H1 (cell line): Measurements from ENCODE around the gene HADHB. TPM values are rescaled to one million over a fixed set of nuclear protein-coding genes. Genes with fewer than 3 reads are reported as not detected.

ENCODE experiments used
- CTCF ChIA-PET: fragments of 300-600 bp; sonication (Branson Sonifier 250); formaldehyde crosslinking; loops from one replicate; lab custom pipeline; 2021; ENCODE audit not compliant: partially characterized antibody; lab: Charles Lee
- POLR2A ChIA-PET: fragments of 300-600 bp; sonication (Branson Sonifier 250); formaldehyde crosslinking; loops from one replicate; lab custom pipeline; 2021; ENCODE audit warnings: inconsistent platforms; ENCODE audit not compliant: partially characterized antibody; lab: Charles Lee
- DNase-seq, 2 experiments: peaks; one replicate each; pipeline versions ENCODE4 v3.0.0 to v3.0.0-alpha.2; 2010 to 2022; ENCODE audit warnings: low spot score in 2 of 2, low read depth in 1 of 2, mixed read lengths in 1 of 2
- FAIRE-seq: peaks from 2 replicates; lab custom pipeline; 2011; peaks lifted over from hg19 to GRCh38; lab: Jason Lieb, UNC
- H2AFZ ChIP-seq: 2 replicates; pipeline ENCODE4 v1.8.1; 2012; ENCODE audit warnings: low read length, inconsistent platforms
- H2AK5ac ChIP-seq: 2 replicates; pipeline ENCODE4 v1.6.1; 2013; ENCODE audit warnings: low read depth, low read length
- H2BK120ac ChIP-seq: replicated peaks from 2 replicates; pipeline ENCODE3; 2013; ENCODE audit warnings: low read depth, low read length, inconsistent platforms
- H2BK12ac ChIP-seq: 2 replicates; pipeline ENCODE4 v1.6.1; 2013; ENCODE audit warnings: low read depth, low read length
- H2BK15ac ChIP-seq: 2 replicates; pipeline ENCODE4 v1.6.1; 2013; ENCODE audit warnings: low read length
- H2BK20ac ChIP-seq: 2 replicates; pipeline ENCODE4 v1.6.1; 2013; ENCODE audit warnings: low read length
- H2BK5ac ChIP-seq: 2 replicates; pipeline ENCODE4 v1.6.1; 2013; ENCODE audit warnings: low read depth, low read length
- H3K14ac ChIP-seq: 2 replicates; pipeline ENCODE4 v1.6.1; 2013; ENCODE audit warnings: inconsistent platforms; ENCODE audit not compliant: insufficient read length
- H3K18ac ChIP-seq: 2 replicates; pipeline ENCODE4 v1.6.1; 2013; ENCODE audit warnings: low read length; ENCODE audit errors: extremely low read depth
- H3K23ac ChIP-seq: 2 replicates; pipeline ENCODE4 v1.6.1; 2013; ENCODE audit warnings: inconsistent platforms; ENCODE audit not compliant: insufficient read length
- H3K23me2 ChIP-seq: 2 replicates; pipeline ENCODE4 v1.6.1; 2013; ENCODE audit warnings: low read depth, low read length
- H3K27ac ChIP-seq: 2 replicates; pipeline ENCODE4 v1.6.1; 2011; ENCODE audit warnings: low read depth, low read length, inconsistent platforms
- H3K27me3 ChIP-seq, 4 experiments: replicated peaks in 1 of 4; 1 replicate in 1 of 4; 2 replicates in 3 of 4; pipeline versions ENCODE4 v1.6.1 to v1.8.1; 2011 to 2013; ENCODE audit warnings: low read length in 3 of 4, mild to moderate bottlenecking in 3 of 4, inconsistent platforms in 2 of 4, mixed read lengths in 2 of 4, moderate library complexity in 1 of 4; ENCODE audit not compliant: control insufficient read depth in 3 of 4, insufficient read depth in 3 of 4; ENCODE audit errors: extremely low read depth in 1 of 4
- H3K36me3 ChIP-seq, 4 experiments: 2 replicates each; pipeline versions ENCODE4 v1.6.1 to v1.8.1; 2011 to 2013; ENCODE audit warnings: mild to moderate bottlenecking in 4 of 4, low read length in 3 of 4, moderate library complexity in 2 of 4, control low read depth in 1 of 4, inconsistent platforms in 1 of 4; ENCODE audit not compliant: insufficient read depth in 4 of 4, control insufficient read depth in 2 of 4
- H3K4ac ChIP-seq: replicated peaks from 2 replicates; pipeline ENCODE3; 2013; ENCODE audit warnings: low read length, low read depth, mixed read lengths, inconsistent platforms; ENCODE audit not compliant: insufficient read length
- H3K4me1 ChIP-seq, 4 experiments: replicated peaks in 1 of 4; 1 replicate in 1 of 4; 2 replicates in 3 of 4; pipeline versions ENCODE4 v1.6.1 to v1.8.1; 2011 to 2013; ENCODE audit warnings: low read length in 3 of 4, inconsistent platforms in 2 of 4, mixed read lengths in 1 of 4; ENCODE audit not compliant: insufficient read depth in 4 of 4, control insufficient read depth in 3 of 4
- H3K4me2 ChIP-seq, 2 experiments: 2 replicates each; pipeline versions ENCODE4 v1.6.1 to v1.8.1; 2011 to 2013; ENCODE audit warnings: low read depth in 2 of 2, low read length in 2 of 2, control low read depth in 1 of 2, inconsistent platforms in 1 of 2, mild to moderate bottlenecking in 1 of 2; ENCODE audit not compliant: insufficient read depth in 1 of 2
- H3K4me3 ChIP-seq, 4 experiments: fragments of 200-600, 300-600 bp in 1 of 4; sonication (generic), shearing (Covaris generic), sonication (Bioruptor Twin) in 1 of 4; 2 replicates each; pipeline versions ENCODE4 v1.5.1 to v1.8.1; 2011 to 2016; ENCODE audit warnings: low read length in 4 of 4, low read depth in 3 of 4, control low read depth in 2 of 4, inconsistent platforms in 2 of 4, mild to moderate bottlenecking in 2 of 4, mixed read lengths in 1 of 4, moderate library complexity in 1 of 4; ENCODE audit not compliant: insufficient read depth in 2 of 4; ENCODE audit errors: extremely low read depth in 1 of 4
- H3K56ac ChIP-seq: replicated peaks from 2 replicates; pipeline ENCODE3; 2013; ENCODE audit warnings: low read depth, mild to moderate bottlenecking, mixed read lengths, low read length, inconsistent platforms; ENCODE audit not compliant: insufficient read length
- H3K79me1 ChIP-seq: 2 replicates; pipeline ENCODE4 v1.6.1; 2013; ENCODE audit warnings: low read depth, low read length, control low read depth
- H3K79me2 ChIP-seq, 2 experiments: 2 replicates each; pipeline versions ENCODE4 v1.6.1 to v1.8.1; 2012 to 2013; ENCODE audit warnings: low read length in 2 of 2, mild to moderate bottlenecking in 2 of 2, inconsistent platforms in 1 of 2; ENCODE audit not compliant: insufficient read depth in 2 of 2, control insufficient read depth in 1 of 2
- H3K9ac ChIP-seq, 4 experiments: replicated peaks in 1 of 4; 1 replicate in 1 of 4; 2 replicates in 3 of 4; pipeline versions ENCODE4 v1.6.1 to v1.8.1; 2011 to 2013; ENCODE audit warnings: low read depth in 3 of 4, low read length in 3 of 4, control low read depth in 2 of 4, mild to moderate bottlenecking in 2 of 4, moderate library complexity in 2 of 4, inconsistent platforms in 1 of 4; ENCODE audit errors: extremely low read depth in 1 of 4
- H3K9me3 ChIP-seq, 2 experiments: 2 replicates each; pipeline versions ENCODE4 v1.6.1 to v1.8.1; 2012 to 2013; ENCODE audit warnings: mild to moderate bottlenecking in 2 of 2, moderate library complexity in 2 of 2, control low read depth in 1 of 2, inconsistent platforms in 1 of 2, low read depth in 1 of 2, low read length in 1 of 2, mixed read lengths in 1 of 2; ENCODE audit not compliant: insufficient read depth in 2 of 2
- H4K20me1 ChIP-seq, 2 experiments: replicated peaks in 1 of 2; 2 replicates each; pipeline versions ENCODE3 to v1.8.1; 2011 to 2013; ENCODE audit warnings: inconsistent platforms in 2 of 2, low read length in 2 of 2, mild to moderate bottlenecking in 1 of 2; ENCODE audit not compliant: insufficient read depth in 2 of 2, control insufficient read depth in 1 of 2
- H4K5ac ChIP-seq: 2 replicates; pipeline ENCODE4 v1.6.1; 2013; ENCODE audit warnings: low read length, low read depth, mixed read lengths, inconsistent platforms; ENCODE audit not compliant: insufficient read length
- H4K8ac ChIP-seq: 2 replicates; pipeline ENCODE4 v1.8.0; 2013; ENCODE audit warnings: mild to moderate bottlenecking, moderate library complexity, low read length, inconsistent platforms; ENCODE audit not compliant: insufficient read depth; ENCODE audit errors: extremely low read depth
- H4K91ac ChIP-seq: replicated peaks from 2 replicates; pipeline ENCODE3; 2013; ENCODE audit warnings: low read length, mixed read lengths, inconsistent platforms; ENCODE audit not compliant: insufficient read length
- BCL11A ChIP-seq, 2 experiments: IDR thresholded peaks; one replicate each; pipeline ENCODE4 v1.6.1; 2011; ENCODE audit warnings: low read depth in 2 of 2, low read length in 2 of 2, mild to moderate bottlenecking in 2 of 2
- CREB1 ChIP-seq: IDR thresholded peaks from 2 replicates; pipeline ENCODE4 v1.6.1; 2012; ENCODE audit warnings: inconsistent platforms
- GTF2F1 ChIP-seq: IDR thresholded peaks from 2 replicates; pipeline ENCODE4 v1.6.1; 2012; ENCODE audit warnings: low read depth, low read length, improper control_type of control experiment, borderline replicate concordance
- HDAC2 ChIP-seq, 2 experiments: fragments of 300-600 bp in 1 of 2; sonication (generic) in 1 of 2; IDR thresholded peaks; 2 replicates each; pipeline ENCODE4 v1.6.1; 2011 to 2012; ENCODE audit warnings: low read depth in 2 of 2, low read length in 2 of 2, mild to moderate bottlenecking in 2 of 2, moderate library complexity in 2 of 2, borderline replicate concordance in 1 of 2, inconsistent platforms in 1 of 2
- JUND ChIP-seq: IDR thresholded peaks from 2 replicates; pipeline ENCODE4 v1.6.1; 2011; ENCODE audit warnings: mild to moderate bottlenecking, improper control_type of control experiment, low read length
- MAFK ChIP-seq: IDR thresholded peaks from 2 replicates; pipeline ENCODE4 v1.6.1; 2012; ENCODE audit warnings: low read depth, mild to moderate bottlenecking, improper control_type of control experiment, low read length
- POLR2A ChIP-seq, 2 experiments: IDR thresholded peaks; 1 replicate in 1 of 2; 2 replicates in 1 of 2; pipeline ENCODE4 v1.6.1; 2011; ENCODE audit warnings: low read depth in 2 of 2, low read length in 2 of 2, mild to moderate bottlenecking in 2 of 2; ENCODE audit errors: control extremely low read depth in 1 of 2
- RFX5 ChIP-seq: IDR thresholded peaks from 2 replicates; pipeline ENCODE4 v1.6.1; 2011; ENCODE audit warnings: low read depth, low read length, improper control_type of control experiment, borderline replicate concordance
- RNF2 ChIP-seq: fragments of 200-900, 300-1000 bp; sonication (generic); IDR thresholded peaks from 2 replicates; pipeline ENCODE4 v1.7.1; 2016; ENCODE audit warnings: borderline replicate concordance, low read depth, mild to moderate bottlenecking, antibody characterized with exemption, low read length; ENCODE audit not compliant: poor library complexity, severe bottlenecking; ENCODE audit errors: missing control alignments
- SRF ChIP-seq: IDR thresholded peaks from 2 replicates; pipeline ENCODE4 v1.6.1; 2011; ENCODE audit warnings: mild to moderate bottlenecking, low read depth, low read length, moderate library complexity
- TAF1 ChIP-seq: IDR thresholded peaks from 2 replicates; pipeline ENCODE4 v1.6.1; 2011; ENCODE audit warnings: mild to moderate bottlenecking, low read depth, low read length
- TBP ChIP-seq: IDR thresholded peaks from 2 replicates; pipeline ENCODE4 v1.6.1; 2011; ENCODE audit warnings: low read depth, low read length, improper control_type of control experiment
- WGBS, 2 experiments: shearing (Covaris generic) in 1 of 2; methylation state at CpG; one replicate each; pipeline versions ENCODE4 v1.1.6 to v1.1.7; 2013 to 2015; ENCODE audit warnings: low lambda C conversion rate in 2 of 2, mixed read lengths in 2 of 2, inconsistent platforms in 1 of 2, low coverage in 1 of 2, missing lambda C conversion rate in 1 of 2; ENCODE audit not compliant: insufficient replicate concordance in 2 of 2, insufficient coverage in 1 of 2, insufficient read length in 1 of 2; ENCODE audit errors: extremely low coverage in 1 of 2, missing lambda C conversion rate in 1 of 2; 5-methylcytosine and 5-hydroxymethylcytosine counted together
- polyA plus RNA-seq, 7 experiments: library from polyadenylated mRNA; depleted of rRNA in 3 of 7; stranded (reverse) in 5 of 7; unstranded in 2 of 7; fragments of >200 nt in 5 of 7; fragments of 200-250 nt in 2 of 7; gene quantifications; 1 replicate in 5 of 7; 2 replicates in 1 of 7; 4 replicates in 1 of 7; pipeline versions ENCODE4 v1.2.1 to v1.2.3, GENCODE V29; 2011 to 2013; ENCODE audit warnings: missing spikeins in 2 of 7, mixed read lengths in 2 of 7
- total RNA-seq: library from RNA; stranded (reverse); fragmentation: NEBNext Ultra II Directional; extraction: Animal tissue kit (Norgen Biotek cat#: 25700); gene quantifications from 2 replicates; pipeline ENCODE4 v1.2.1, GENCODE V29; 2021

HADHB gene
- total and polyA plus RNA-seq, 2 of the 8 experiments (the other 6 are each of a cell fraction or from before 2014, with no cell fraction given) = 47.7 to 52.3 TPM

DNA sequence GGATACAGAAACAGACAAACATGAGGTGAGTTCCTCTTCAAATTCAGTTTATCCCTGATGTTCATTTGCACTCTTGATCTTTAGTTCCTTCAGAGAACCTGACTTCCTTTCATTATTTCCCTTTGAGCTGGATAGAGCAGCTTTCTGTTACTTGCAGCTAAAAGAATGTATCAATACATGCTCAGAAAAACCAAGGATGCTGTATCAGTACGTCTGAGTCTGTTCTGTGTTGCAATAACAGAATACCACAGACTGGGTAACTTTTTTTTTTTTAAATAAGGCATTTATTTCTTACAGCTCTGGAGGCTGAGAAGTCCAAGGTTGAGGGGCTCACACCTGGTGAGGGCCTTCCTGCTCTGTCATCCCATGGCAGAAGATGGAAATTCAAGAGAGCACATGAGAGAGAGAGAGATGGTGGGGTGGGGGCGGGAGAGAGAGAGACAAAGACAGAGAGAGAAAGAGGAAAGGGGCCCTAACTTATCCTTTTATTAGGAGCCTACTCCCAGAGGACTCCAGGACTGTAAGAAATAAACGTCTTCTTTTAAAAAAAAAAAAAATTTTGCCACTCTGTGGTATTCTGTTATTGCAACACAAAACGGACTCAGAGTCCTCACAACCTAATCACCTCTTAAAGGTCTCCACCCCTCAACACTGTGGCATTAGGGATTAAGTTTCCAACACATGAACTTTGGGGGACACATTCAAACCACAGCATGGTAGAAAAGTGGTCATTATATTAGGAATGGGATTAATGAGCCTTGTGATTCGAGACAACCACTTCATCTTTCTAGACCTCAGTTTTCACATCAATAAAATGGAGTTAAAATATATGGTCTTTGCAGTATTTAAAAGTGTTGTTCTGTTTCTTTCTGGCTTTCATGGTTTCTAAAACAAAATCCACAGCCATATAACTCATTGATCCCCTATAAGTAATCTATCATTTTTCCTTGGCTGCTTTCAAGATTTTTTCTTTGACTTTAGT lies 82.8 kb downstream of the HADHB start:
- H3K9ac ChIP-seq = no peak overlapping the region
- FAIRE-seq = no peak
- TF ChIP-seq HDAC2 (IDR thresholded peaks at IDR 0.05; ENCODE audit: borderline replicate concordance in 1 of 2, low read depth in 2 of 2, low read length in 2 of 2) = no peak
- no peak for TF ChIP-seq RNF2
- no peak for TF ChIP-seq SRF
- TF ChIP-seq TAF1 = no peak
- no peak for TF ChIP-seq TBP
- TF ChIP-seq BCL11A (IDR thresholded peaks at IDR 0.05; ENCODE audit: low read depth in 2 of 2, low read length in 2 of 2) = no peak
- TF ChIP-seq MAFK = no peak
- no peak for TF ChIP-seq POLR2A (IDR thresholded peaks at IDR 0.05; ENCODE audit: control extremely low read depth in 1 of 2, low read depth in 2 of 2, low read length in 2 of 2)
- no peak for TF ChIP-seq GTF2F1
- no peak for TF ChIP-seq CREB1
- no peak for TF ChIP-seq JUND
- no peak for TF ChIP-seq RFX5

More for the DNA sequence above, 82.8 kb downstream of the HADHB start:
- Histone ChIP-seq H2BK120ac (no peak overlapping the region), H3K23me2 (no peaks in the 10 kb centered on the region), H2BK5ac (no peak overlapping the region), H3K79me2 (no peaks in the 10 kb centered on the region), H3K4me1 (no peaks in the 10 kb centered on the region), H3K56ac (no peak overlapping the region), H3K36me3 (no peaks in the 10 kb centered on the region), H2AFZ (no peak overlapping the region), H3K79me1 (no peaks in the 10 kb centered on the region), H4K8ac (no peak overlapping the region), H3K27me3 (no peaks in the 10 kb centered on the region; a peak in 1 of 7 replicates), H3K9me3 (no peaks in the 10 kb centered on the region), H2BK15ac (no peak overlapping the region), H2BK12ac (no peak overlapping the region), H3K4ac (no peak overlapping the region), H2BK20ac (no peak overlapping the region), H4K20me1 (no peaks in the 10 kb centered on the region), H3K27ac (no peak overlapping the region), H3K14ac (no peak overlapping the region), H3K4me2 (no peak overlapping the region), H4K5ac (no peak overlapping the region), H3K18ac (no peak overlapping the region), H3K4me3 (no peak overlapping the region), H4K91ac (no peak overlapping the region), H3K23ac (no peak overlapping the region), H2AK5ac (no peak overlapping the region)
- CTCF ChIA-PET = interaction anchor here (0.6 to 1.2 kb wide), 10 partner anchors 9 to 909 kb away, joined by 3 to 6 read pairs (median 3); partner anchors contain the start of genes HADHA and HADHB
- 76% methylated on average over 5 of the region's 5 CpGs; no CpG with 5 or more reads in 1 of the 2 experiments for WGBS, 2 experiments
- no peak for DNase-seq
- POLR2A ChIA-PET = interaction anchor here (1.0 to 1.5 kb wide), 2 partner anchors 12 to 155 kb away, joined by 3 to 4 read pairs; no protein-coding TSS in a partner anchor
